Activated CD4-positive, alpha-beta T cell treated with anti-CD3 and anti-CD28 coated beads, Interleukin-2, amount 50 U/mL, for 16 hours (primary cell): ENCODE data around the gene ZNRD2.

ENCODE experiments used
- DNase-seq: peaks from one replicate; pipeline ENCODE4 v3.0.0-alpha.2; 2020

The ZNRD2 gene

GRCh38 chr11:65574811-65575567 is 4.7 kb downstream of the ZNRD2 start:
- no peak for DNase-seq

- DNase-seq: peak; percentile 85
Observed at GRCh38 chr11:65575568-65576231, 5.4 kb downstream of the ZNRD2 start, which contains the start of gene EHBP1L1. Gene EHBP1L1 (plus strand): TSS chr11:65576053. CDS start chr11:65576303, 250 bp downstream.

- DNase-seq: no peak
Observed at GRCh38 chr11:65576232-65576866, 6.1 kb downstream of the ZNRD2 start.

- no peak for DNase-seq
Observed at GRCh38 chr11:65576867-65577755, 6.8 kb downstream of the ZNRD2 start.

GRCh38 chr11:65577756-65578109 is 7.5 kb downstream of the ZNRD2 start:
- DNase-seq: no peak

- no peak for DNase-seq
Observed at GRCh38 chr11:65578134-65578533, 7.9 kb downstream of the ZNRD2 start.

GRCh38 chr11:65578667-65579066 is 8.4 kb downstream of the ZNRD2 start:
- no peak for DNase-seq

- DNase-seq: no peak
Observed at GRCh38 chr11:65579291-65579690, 9.0 kb downstream of the ZNRD2 start.

- no peak for DNase-seq
Observed at GRCh38 chr11:65580031-65580692, 9.9 kb downstream of the ZNRD2 start.

GRCh38 chr11:65580756-65581155 is 10.5 kb downstream of the ZNRD2 start:
- no peak for DNase-seq

GRCh38 chr11:65581928-65582327 is 11.7 kb downstream of the ZNRD2 start:
- no peak for DNase-seq

- DNase-seq: no peak
Observed at GRCh38 chr11:65583589-65583988, 13.3 kb downstream of the ZNRD2 start.

GRCh38 chr11:65584106-65584505 is 13.8 kb downstream of the ZNRD2 start:
- DNase-seq: no peak

GRCh38 chr11:65584723-65585171 is 14.5 kb downstream of the ZNRD2 start:
- DNase-seq: no peak

GRCh38 chr11:65585396-65586246 is 15.3 kb downstream of the ZNRD2 start:
- no peak for DNase-seq

GRCh38 chr11:65586247-65586630 is 16.0 kb downstream of the ZNRD2 start:
- DNase-seq: no peak

GRCh38 chr11:65586676-65587075 is 16.4 kb downstream of the ZNRD2 start:
- DNase-seq: no peak

- peak; percentile 92 for DNase-seq
Observed at GRCh38 chr11:65588199-65589054, 18.1 kb downstream of the ZNRD2 start.

GRCh38 chr11:65589444-65590239 is 19.4 kb downstream of the ZNRD2 start:
- DNase-seq: no peak
